ENCODE results near the gene DPP3. TPM values are rescaled to one million over a fixed set of nuclear protein-coding genes. Genes with fewer than 3 reads are reported as not detected.
A peak's percentile ranks its signal among the peaks of the same experiment; 100 is the strongest.

Gene DPP3
- total and polyA plus RNA-seq, 2 donors (not counting 1 experiment from before 2014, with no cell fraction given) = 21.5 to 40.6 TPM

- no peak overlapping the region for H3K27ac Mint-ChIP-seq
- Histone ChIP-seq H3K4me1 (ENCODE audit: control insufficient read depth in 2 of 2, insufficient read depth in 2 of 2, low read length in 2 of 2) (peaks cover 38 to 41% of the 10 kb centered on the region in 2 donors), H4K20me1 (ENCODE audit: control insufficient read depth, insufficient read depth, low read length, poor library complexity, severe bottlenecking) (no peaks in the 10 kb centered on the region), H3K27me3 (replicated peaks in 1 of 4; ENCODE audit: control extremely low read depth in 1 of 4, control insufficient read depth in 3 of 4, insufficient read depth in 4 of 4, low read length in 3 of 4) (no peaks in the 10 kb centered on the region), H2AFZ (ENCODE audit: insufficient read depth, low read depth, low read length, poor library complexity, severe bottlenecking) (no peak overlapping the region), H3K9me3 (ENCODE audit: control extremely low read depth in 1 of 3, control insufficient read depth in 2 of 3, insufficient read depth in 1 of 3, low read length in 2 of 3) (no peaks in the 10 kb centered on the region), H3K79me2 (ENCODE audit: control insufficient read depth, insufficient read depth, low read length) (no peaks in the 10 kb centered on the region), H3K4me2 (replicated peaks; ENCODE audit: low read depth, low read length, poor library complexity, severe bottlenecking) (no peak overlapping the region), H3K9ac (ENCODE audit: low read length) (no peak overlapping the region), H3K27ac (ENCODE audit: low read length in 2 of 2) (no peak overlapping the region), H3K4me3 (ENCODE audit: control extremely low read depth in 1 of 5, extremely low read depth in 1 of 5, insufficient read depth in 1 of 5, low read depth in 2 of 5, low read length in 4 of 5) (no peak overlapping the region), H3K36me3 (replicated peaks in 1 of 2; ENCODE audit: control extremely low read depth in 1 of 2, control insufficient read depth in 1 of 2, extremely low read depth in 1 of 2, insufficient read depth in 2 of 2, low read length in 1 of 2) (no peaks in the 10 kb centered on the region)
- POLR2A ChIA-PET = interaction anchor here (0.6 kb wide), 1 partner anchor 1660 kb away, joined by 6 read pairs; no protein-coding TSS in a partner anchor
- ATAC-seq (ENCODE audit: low read depth) (no peak), DNase-seq (no peak)
- no peaks in the 10 kb centered on the region for H3K9me3 Mint-ChIP-seq (ENCODE audit: insufficient read depth)
- 67% methylated on average over 3 of the region's 3 CpGs for WGBS (ENCODE audit: insufficient coverage)
- CTCF ChIA-PET = no interaction called here
- intact Hi-C loops (cut with micrococcal nuclease) = no loop called here
- H3K27me3 Mint-ChIP-seq = peaks cover 8% of the 10 kb centered on the region
- no peak overlapping the region for H3K4me3 Mint-ChIP-seq
- TF ChIP-seq CTCF (IDR thresholded peaks at IDR 0.05) (no peak), EZH2 (IDR thresholded peaks at IDR 0.05; ENCODE audit: borderline replicate concordance, insufficient read depth, low read depth, low read length, poor library complexity, severe bottlenecking) (no peak)
- peaks cover 33% of the 10 kb centered on the region for H3K4me1 Mint-ChIP-seq
These were observed 25.4 kb upstream of the DPP3 start for GRCh38 chr11:66454828-66455227.

GRCh38 chr11:66457826-66458225 lies 22.4 kb upstream of the DPP3 start:
- Histone ChIP-seq H2AFZ (ENCODE audit: insufficient read depth, low read depth, low read length, poor library complexity, severe bottlenecking) (no peak overlapping the region), H3K4me3 (ENCODE audit: control extremely low read depth in 1 of 5, extremely low read depth in 1 of 5, insufficient read depth in 1 of 5, low read depth in 2 of 5, low read length in 4 of 5) (no peak overlapping the region), H3K4me2 (replicated peaks; ENCODE audit: low read depth, low read length, poor library complexity, severe bottlenecking) (peak overlapping the region; percentile 38), H3K27me3 (replicated peaks in 1 of 4; ENCODE audit: control extremely low read depth in 1 of 4, control insufficient read depth in 3 of 4, insufficient read depth in 4 of 4, low read length in 3 of 4) (no peaks in the 10 kb centered on the region), H3K9ac (ENCODE audit: low read length) (no peak overlapping the region), H3K36me3 (replicated peaks in 1 of 2; ENCODE audit: control extremely low read depth in 1 of 2, control insufficient read depth in 1 of 2, extremely low read depth in 1 of 2, insufficient read depth in 2 of 2, low read length in 1 of 2) (no peaks in the 10 kb centered on the region), H3K9me3 (ENCODE audit: control extremely low read depth in 1 of 3, control insufficient read depth in 2 of 3, insufficient read depth in 1 of 3, low read length in 2 of 3) (peaks cover 0 to 4% (median 0%) of the 10 kb centered on the region in 3 donors), H3K79me2 (ENCODE audit: control insufficient read depth, insufficient read depth, low read length) (no peaks in the 10 kb centered on the region), H4K20me1 (ENCODE audit: control insufficient read depth, insufficient read depth, low read length, poor library complexity, severe bottlenecking) (no peaks in the 10 kb centered on the region), H3K4me1 (ENCODE audit: control insufficient read depth in 2 of 2, insufficient read depth in 2 of 2, low read length in 2 of 2) (peaks cover 46 to 48% of the 10 kb centered on the region in 2 donors), H3K27ac (ENCODE audit: low read length in 2 of 2) (peak overlapping the region; percentile 7 to 65)
- ATAC-seq (ENCODE audit: low read depth) (peak; percentile 67), DNase-seq (peak; percentile 66)
- POLR2A ChIA-PET = interaction anchor here (2.1 kb wide), 1 partner anchor 9 kb away, joined by 11 read pairs; the partner anchor contains the start of gene PELI3
- WGBS (ENCODE audit: insufficient coverage) = 100% methylated on average over 1 of the region's 6 CpGs
- peaks cover 36% of the 10 kb centered on the region for H3K4me1 Mint-ChIP-seq
- H3K27ac Mint-ChIP-seq = peak overlapping the region; percentile 51
- TF ChIP-seq CTCF (IDR thresholded peaks at IDR 0.05) (no peak), EZH2 (IDR thresholded peaks at IDR 0.05; ENCODE audit: borderline replicate concordance, insufficient read depth, low read depth, low read length, poor library complexity, severe bottlenecking) (no peak)
- CTCF ChIA-PET = interaction anchor here (2.5 kb wide), 1 partner anchor 19 kb away, joined by 15 read pairs; the partner anchor contains the start of gene MRPL11
- intact Hi-C loops (cut with micrococcal nuclease) = no loop called here
- H3K4me3 Mint-ChIP-seq = peak overlapping the region; percentile 21
- no peaks in the 10 kb centered on the region for H3K27me3 Mint-ChIP-seq
- peaks cover 1% of the 10 kb centered on the region for H3K9me3 Mint-ChIP-seq (ENCODE audit: insufficient read depth)

Measured in B cell (primary cell).